Mucosa of stomach (tissue), 1 donor: Measurements from ENCODE around the gene PRSS38.

Source experiments
- H3K27me3 ChIP-seq: one replicate; pipeline ENCODE4 v1.7.0; 2013; ENCODE audit warnings: mild to moderate bottlenecking, low read length; ENCODE audit not compliant: control insufficient read depth, insufficient read depth
- H3K36me3 ChIP-seq: one replicate; pipeline ENCODE4 v1.7.0; 2013; ENCODE audit warnings: low read length; ENCODE audit not compliant: control insufficient read depth, insufficient read depth
- H3K4me1 ChIP-seq: one replicate; pipeline ENCODE4 v1.7.0; 2013; ENCODE audit warnings: mild to moderate bottlenecking, low read length; ENCODE audit not compliant: control insufficient read depth, insufficient read depth
- H3K4me3 ChIP-seq: one replicate; pipeline ENCODE4 v1.7.0; 2013; ENCODE audit warnings: low read length
- H3K9ac ChIP-seq: one replicate; pipeline ENCODE4 v1.7.0; 2013; ENCODE audit warnings: mild to moderate bottlenecking, low read length, moderate library complexity
- H3K9me3 ChIP-seq: one replicate; pipeline ENCODE4 v1.7.0; 2013; ENCODE audit warnings: mild to moderate bottlenecking, low read length, moderate library complexity; ENCODE audit not compliant: control insufficient read depth
- donor health status: Pancreatic carcinoma.

Gene PRSS38

GRCh38 chr1:227799756-227800155 is 15.7 kb upstream of the PRSS38 start:
- no peaks in the 10 kb centered on the region for H3K4me1 ChIP-seq
- no peak overlapping the region for H3K9ac ChIP-seq
- H3K9me3 ChIP-seq: no peaks in the 10 kb centered on the region
- H3K4me3 ChIP-seq: no peak overlapping the region
- H3K27me3 ChIP-seq: peaks cover 7% of the 10 kb centered on the region
- no peaks in the 10 kb centered on the region for H3K36me3 ChIP-seq

DNA sequence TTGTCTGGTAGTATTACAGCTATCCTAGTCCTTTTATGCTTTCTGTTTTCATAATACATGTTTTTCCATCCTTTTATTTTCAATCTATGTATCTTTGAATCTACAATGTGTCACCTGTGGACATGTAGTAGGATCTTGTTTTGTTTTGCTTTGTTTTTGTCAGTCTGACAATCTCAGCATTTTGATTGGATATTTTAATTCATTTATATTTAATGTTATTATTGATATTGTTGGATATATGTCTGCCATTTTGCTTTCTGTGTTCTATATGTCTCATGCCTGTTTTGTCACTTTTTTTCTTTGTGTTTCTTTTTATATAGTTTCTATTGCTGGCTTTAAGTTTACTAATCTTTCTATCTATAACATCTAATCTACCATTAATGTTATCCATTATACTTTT is 11.5 kb upstream of the PRSS38 start:
- H3K4me3 ChIP-seq: no peak overlapping the region
- H3K9ac ChIP-seq: no peak overlapping the region
- H3K9me3 ChIP-seq: no peaks in the 10 kb centered on the region
- no peaks in the 10 kb centered on the region for H3K4me1 ChIP-seq
- H3K27me3 ChIP-seq: no peaks in the 10 kb centered on the region
- H3K36me3 ChIP-seq: no peaks in the 10 kb centered on the region

GRCh38 chr1:227805606-227806197 is 9.8 kb upstream of the PRSS38 start:
- no peaks in the 10 kb centered on the region for H3K36me3 ChIP-seq
- no peaks in the 10 kb centered on the region for H3K9me3 ChIP-seq
- no peaks in the 10 kb centered on the region for H3K4me1 ChIP-seq
- no peak overlapping the region for H3K4me3 ChIP-seq
- no peaks in the 10 kb centered on the region for H3K27me3 ChIP-seq
- H3K9ac ChIP-seq: no peak overlapping the region

DNA sequence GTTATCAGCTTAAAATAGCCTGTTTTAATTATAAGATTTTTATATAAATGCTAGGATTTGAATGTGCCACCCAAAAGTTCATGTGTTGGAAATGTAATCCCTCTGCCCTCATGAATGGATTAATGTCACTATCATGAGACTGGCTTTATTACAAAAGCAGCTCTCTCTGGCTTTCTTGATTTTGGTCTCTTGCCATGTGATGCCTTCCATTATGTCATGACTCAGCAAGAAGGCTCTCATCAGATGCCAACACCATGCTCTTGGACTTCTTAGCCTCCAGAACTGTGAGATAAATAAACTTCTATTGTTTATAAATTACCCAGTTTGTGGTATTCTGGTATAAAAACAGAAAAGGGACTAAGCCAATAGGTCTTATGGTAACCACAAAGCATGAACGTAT is 6.9 kb upstream of the PRSS38 start:
- no peak overlapping the region for H3K9ac ChIP-seq
- no peaks in the 10 kb centered on the region for H3K9me3 ChIP-seq
- no peaks in the 10 kb centered on the region for H3K27me3 ChIP-seq
- no peaks in the 10 kb centered on the region for H3K36me3 ChIP-seq
- no peaks in the 10 kb centered on the region for H3K4me1 ChIP-seq
- no peak overlapping the region for H3K4me3 ChIP-seq

DNA sequence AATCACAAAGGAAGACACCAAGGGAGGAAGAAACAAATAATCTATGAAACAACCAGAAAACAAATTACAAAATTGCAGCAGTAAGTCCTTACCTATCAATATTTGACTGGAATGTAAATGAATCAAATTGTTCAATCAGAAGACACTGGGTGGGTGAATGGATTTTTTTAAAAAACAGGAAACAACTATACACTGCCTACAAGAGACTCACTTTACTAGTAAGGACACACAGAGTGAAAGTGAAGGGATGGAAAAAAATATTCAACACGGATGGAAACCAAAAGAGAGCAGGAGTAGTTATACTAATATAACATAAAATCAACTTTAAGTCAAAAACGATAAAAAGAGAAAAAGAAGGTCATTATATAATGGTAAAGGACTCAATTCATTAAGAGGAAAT is 6.4 kb upstream of the PRSS38 start:
- no peak overlapping the region for H3K4me3 ChIP-seq
- H3K4me1 ChIP-seq: no peaks in the 10 kb centered on the region
- H3K9ac ChIP-seq: no peak overlapping the region
- H3K9me3 ChIP-seq: no peaks in the 10 kb centered on the region
- H3K27me3 ChIP-seq: no peaks in the 10 kb centered on the region
- no peaks in the 10 kb centered on the region for H3K36me3 ChIP-seq

GRCh38 chr1:227813962-227814361 is 1.5 kb upstream of the PRSS38 start:
- H3K4me3 ChIP-seq: no peak overlapping the region

DNA sequence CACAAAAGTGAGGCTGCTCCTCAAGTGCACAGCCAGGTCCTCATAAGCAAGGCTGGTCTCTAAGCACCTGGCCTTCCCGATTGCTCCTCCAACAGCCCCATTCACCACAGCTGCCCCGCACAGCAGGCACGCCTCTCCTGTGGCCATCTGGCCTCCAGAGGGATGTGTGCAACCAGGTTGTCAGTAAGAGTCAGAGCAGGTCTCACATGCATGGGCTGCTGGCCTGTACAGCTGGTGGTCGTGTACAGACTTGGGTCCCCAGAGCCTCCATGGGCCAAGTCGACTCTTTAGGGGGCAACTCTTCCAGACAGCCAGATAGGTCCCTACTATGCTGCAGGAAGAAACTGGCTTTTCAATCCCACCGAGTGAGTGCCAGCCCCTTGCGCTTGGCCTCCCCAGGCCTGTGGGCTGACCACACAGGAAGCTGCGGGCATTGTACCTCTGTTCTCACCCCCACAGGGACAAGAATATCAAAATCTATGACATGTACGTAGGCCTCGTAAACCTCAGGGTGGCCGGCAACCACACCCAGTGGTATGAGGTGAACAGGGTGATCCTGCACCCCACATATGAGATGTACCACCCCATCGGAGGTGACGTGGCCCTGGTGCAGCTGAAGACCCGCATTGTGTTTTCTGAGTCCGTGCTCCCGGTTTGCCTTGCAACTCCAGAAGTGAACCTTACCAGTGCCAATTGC is 1.4 kb downstream of the PRSS38 start:
- Histone ChIP-seq H3K4me3 (no peak overlapping the region), H3K9ac (no peak overlapping the region)

More at GRCh38 chr1:227813962-227814361, 1.5 kb upstream of the PRSS38 start:
- Histone ChIP-seq H3K27me3 (no peaks in the 10 kb centered on the region), H3K9me3 (no peaks in the 10 kb centered on the region), H3K4me1 (no peaks in the 10 kb centered on the region), H3K36me3 (no peaks in the 10 kb centered on the region), H3K9ac (no peak overlapping the region)

GRCh38 chr1:227823537-227823936 is 8.1 kb downstream of the PRSS38 start:
- Histone ChIP-seq H3K36me3 (no peaks in the 10 kb centered on the region), H3K4me1 (no peaks in the 10 kb centered on the region), H3K4me3 (no peak overlapping the region), H3K9ac (no peak overlapping the region), H3K9me3 (no peaks in the 10 kb centered on the region), H3K27me3 (no peaks in the 10 kb centered on the region)

More for the DNA sequence above, 1.4 kb downstream of the PRSS38 start:
- Histone ChIP-seq H3K36me3 (no peaks in the 10 kb centered on the region), H3K9me3 (no peaks in the 10 kb centered on the region), H3K27me3 (no peaks in the 10 kb centered on the region), H3K4me1 (no peaks in the 10 kb centered on the region)

DNA sequence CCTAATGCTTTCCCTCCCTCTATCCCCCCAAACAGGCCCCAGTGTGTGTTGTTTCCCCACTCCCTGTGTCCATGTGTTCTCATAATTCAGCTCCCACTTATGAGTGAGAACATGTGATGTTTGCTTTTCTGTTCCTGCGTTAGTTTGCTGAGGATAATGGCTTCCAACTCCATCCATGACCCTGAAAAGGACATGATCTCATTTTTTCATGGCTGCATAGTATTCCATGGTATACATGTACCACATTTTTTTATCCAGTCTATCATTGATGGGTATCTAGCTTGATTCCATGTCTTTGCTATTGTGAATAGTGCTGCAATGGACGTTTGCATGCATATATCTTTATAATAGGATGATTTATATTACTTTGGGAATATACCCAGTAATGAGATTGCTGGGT is 8.7 kb downstream of the PRSS38 start:
- no peaks in the 10 kb centered on the region for H3K9me3 ChIP-seq
- H3K9ac ChIP-seq: no peak overlapping the region
- no peaks in the 10 kb centered on the region for H3K27me3 ChIP-seq
- H3K36me3 ChIP-seq: no peaks in the 10 kb centered on the region
- H3K4me1 ChIP-seq: no peaks in the 10 kb centered on the region
- H3K4me3 ChIP-seq: no peak overlapping the region

DNA sequence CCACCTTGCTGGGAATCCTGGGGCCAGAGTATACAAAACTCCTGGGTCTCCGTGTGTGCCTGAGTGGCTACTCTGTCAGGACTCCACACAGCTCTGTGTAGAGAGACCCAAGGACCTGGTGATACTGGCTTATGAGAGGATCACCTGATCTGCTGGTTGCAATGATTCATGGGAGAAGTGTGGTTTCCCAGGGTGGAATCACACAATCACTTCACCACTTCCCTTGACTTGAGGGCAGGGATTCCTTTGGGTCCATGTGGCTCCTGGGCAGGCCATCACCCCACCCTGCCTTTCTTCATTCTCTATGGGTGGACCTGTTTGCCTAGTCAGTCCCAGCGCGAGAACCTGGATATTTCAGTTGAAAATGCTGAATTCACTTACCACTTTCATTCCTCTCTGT is 13.3 kb downstream of the PRSS38 start:
- no peak overlapping the region for H3K9ac ChIP-seq
- H3K27me3 ChIP-seq: no peaks in the 10 kb centered on the region
- no peaks in the 10 kb centered on the region for H3K9me3 ChIP-seq
- H3K4me3 ChIP-seq: no peak overlapping the region
- no peaks in the 10 kb centered on the region for H3K4me1 ChIP-seq
- no peaks in the 10 kb centered on the region for H3K36me3 ChIP-seq

GRCh38 chr1:227838181-227838580 is 22.7 kb downstream of the PRSS38 start:
- Histone ChIP-seq H3K9me3 (no peaks in the 10 kb centered on the region), H3K4me1 (no peaks in the 10 kb centered on the region), H3K4me3 (no peak overlapping the region), H3K36me3 (no peaks in the 10 kb centered on the region), H3K9ac (no peak overlapping the region), H3K27me3 (no peaks in the 10 kb centered on the region)

DNA sequence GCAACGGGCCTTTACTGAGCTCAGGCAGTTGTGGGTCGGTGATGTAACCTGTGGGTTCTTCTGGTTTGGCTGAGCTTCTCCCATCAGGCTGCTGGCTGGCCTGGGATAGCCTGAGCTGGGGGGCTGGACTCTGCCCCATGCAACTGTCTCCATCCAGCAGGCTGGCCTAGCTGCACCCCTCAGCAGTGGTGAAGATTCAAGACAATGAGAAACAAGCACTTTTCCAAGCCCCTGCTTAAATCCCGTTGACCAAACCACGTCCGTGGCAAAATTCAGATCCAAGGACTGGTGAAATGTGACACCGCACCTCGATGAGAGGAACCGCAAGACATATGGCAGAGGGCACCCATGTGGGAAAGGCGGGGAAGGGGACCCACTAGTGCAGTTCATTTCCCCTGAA is 25.6 kb downstream of the PRSS38 start:
- Histone ChIP-seq H3K9ac (no peak overlapping the region), H3K36me3 (no peaks in the 10 kb centered on the region), H3K27me3 (no peaks in the 10 kb centered on the region), H3K9me3 (no peaks in the 10 kb centered on the region), H3K4me3 (no peak overlapping the region), H3K4me1 (no peaks in the 10 kb centered on the region)
